ENCODE results near the gene AHCYL2.

Gene AHCYL2

GRCh38 chr7:129225931-129226572, 1.2 kb downstream of the AHCYL2 start:
- Histone ChIP-seq H3K4me3 (ENCODE audit: low read length) (peak overlapping the region; percentile 91), H3K9me3 (ENCODE audit: control insufficient read depth, insufficient read depth, low read length) (no peaks in the 10 kb centered on the region), H3K36me3 (ENCODE audit: control insufficient read depth, low read length) (no peaks in the 10 kb centered on the region), H3K4me2 (ENCODE audit: low read length) (peak overlapping the region; percentile 94), H3K9me2 (replicated peaks; ENCODE audit: control insufficient read depth, low read length) (no peaks in the 10 kb centered on the region), H3F3A (ENCODE audit: control insufficient read depth, insufficient read depth) (peaks cover 3% of the 10 kb centered on the region; the same call in 1 of the 2 replicates), H4K20me1 (ENCODE audit: control insufficient read depth, insufficient read depth, low read depth, low read length) (no peaks in the 10 kb centered on the region), H3K4me1 (ENCODE audit: control insufficient read depth, low read length) (peaks cover 33% of the 10 kb centered on the region), H3K79me2 (ENCODE audit: control insufficient read depth, low read length) (peaks cover 23% of the 10 kb centered on the region), H3K27me3 (ENCODE audit: control insufficient read depth, low read length) (no peaks in the 10 kb centered on the region), H3K27ac (ENCODE audit: low read depth, low read length) (no peak overlapping the region)
- no peak for TF ChIP-seq EZH2phosphoT487 (IDR thresholded peaks at IDR 0.05; ENCODE audit: borderline replicate concordance, low read length)
- TF ChIP-seq, protein P1, sequence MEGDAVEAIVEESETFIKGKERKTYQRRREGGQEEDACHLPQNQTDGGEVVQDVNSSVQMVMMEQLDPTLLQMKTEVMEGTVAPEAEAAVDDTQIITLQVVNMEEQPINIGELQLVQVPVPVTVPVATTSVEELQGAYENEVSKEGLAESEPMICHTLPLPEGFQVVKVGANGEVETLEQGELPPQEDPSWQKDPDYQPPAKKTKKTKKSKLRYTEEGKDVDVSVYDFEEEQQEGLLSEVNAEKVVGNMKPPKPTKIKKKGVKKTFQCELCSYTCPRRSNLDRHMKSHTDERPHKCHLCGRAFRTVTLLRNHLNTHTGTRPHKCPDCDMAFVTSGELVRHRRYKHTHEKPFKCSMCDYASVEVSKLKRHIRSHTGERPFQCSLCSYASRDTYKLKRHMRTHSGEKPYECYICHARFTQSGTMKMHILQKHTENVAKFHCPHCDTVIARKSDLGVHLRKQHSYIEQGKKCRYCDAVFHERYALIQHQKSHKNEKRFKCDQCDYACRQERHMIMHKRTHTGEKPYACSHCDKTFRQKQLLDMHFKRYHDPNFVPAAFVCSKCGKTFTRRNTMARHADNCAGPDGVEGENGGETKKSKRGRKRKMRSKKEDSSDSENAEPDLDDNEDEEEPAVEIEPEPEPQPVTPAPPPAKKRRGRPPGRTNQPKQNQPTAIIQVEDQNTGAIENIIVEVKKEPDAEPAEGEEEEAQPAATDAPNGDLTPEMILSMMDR (IDR thresholded peaks at IDR 0.05; ENCODE audit: low read depth, low read length, poor library complexity, severe bottlenecking), result no peak

DNA sequence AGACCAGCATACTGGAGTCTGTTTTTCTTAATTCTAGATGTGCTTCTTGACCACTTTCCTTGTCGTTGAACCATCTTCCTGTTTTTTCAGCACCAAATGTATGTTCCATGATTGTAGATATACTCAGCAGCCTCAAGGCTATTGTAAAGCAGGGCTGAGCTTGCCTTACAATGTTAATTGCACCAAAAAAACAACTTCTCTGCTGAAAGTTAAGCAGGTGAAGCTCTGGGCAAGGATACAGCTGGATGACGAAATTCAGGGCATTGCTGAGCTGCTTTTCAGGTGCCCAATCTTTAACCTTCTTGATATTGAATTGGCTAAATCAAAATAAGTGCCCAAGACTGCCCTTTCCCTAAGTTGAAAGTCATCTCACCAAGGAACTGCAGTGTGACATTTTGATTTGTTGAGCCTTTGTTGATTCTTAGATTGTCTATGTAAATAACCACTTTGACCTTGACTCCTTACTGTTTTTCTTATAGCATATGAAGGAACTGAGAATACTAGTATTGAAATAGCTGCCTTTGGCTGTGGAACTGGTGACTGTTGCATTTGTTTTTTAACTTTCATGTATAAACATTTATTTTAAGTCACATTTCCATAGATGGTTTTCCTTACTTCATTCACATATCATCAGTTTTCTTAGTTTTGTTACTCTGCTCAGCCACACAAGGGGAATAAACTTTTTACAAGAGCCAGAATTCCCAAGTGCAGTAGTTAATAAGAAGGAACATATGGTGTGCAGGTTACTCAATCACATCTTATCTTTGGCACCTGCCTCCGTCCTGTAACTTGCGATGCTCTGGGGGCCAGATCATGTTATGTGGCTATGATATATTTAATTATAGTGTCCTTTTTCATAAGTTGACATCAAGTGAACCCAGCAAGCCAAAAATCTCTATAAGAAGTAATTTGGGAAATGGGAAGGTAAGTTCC, 3.1 kb downstream of the AHCYL2 start:
- Histone ChIP-seq H3K36me3 (ENCODE audit: control insufficient read depth, low read length) (no peaks in the 10 kb centered on the region), H3K9me3 (ENCODE audit: control insufficient read depth, insufficient read depth, low read length) (no peaks in the 10 kb centered on the region), H3K4me1 (ENCODE audit: control insufficient read depth, low read length) (peaks cover 22% of the 10 kb centered on the region), H3K27ac (ENCODE audit: low read depth, low read length) (no peak overlapping the region), H3K27me3 (ENCODE audit: control insufficient read depth, low read length) (no peaks in the 10 kb centered on the region), H3K4me3 (ENCODE audit: low read length) (no peak overlapping the region), H4K20me1 (ENCODE audit: control insufficient read depth, insufficient read depth, low read depth, low read length) (0 out of 2 replicates have a peak, but pooled peaks cover 3% of the 10 kb centered on the region), H3K79me2 (ENCODE audit: control insufficient read depth, low read length) (peaks cover 23% of the 10 kb centered on the region), H3K9me2 (replicated peaks; ENCODE audit: control insufficient read depth, low read length) (no peaks in the 10 kb centered on the region), H3F3A (ENCODE audit: control insufficient read depth, insufficient read depth) (peaks cover 3% of the 10 kb centered on the region; the same call in 1 of the 2 replicates), H3K4me2 (ENCODE audit: low read length) (no peak overlapping the region)
- TF ChIP-seq, protein P1 (IDR thresholded peaks at IDR 0.05; ENCODE audit: low read depth, low read length, poor library complexity, severe bottlenecking), result no peak
- no peak for TF ChIP-seq EZH2phosphoT487 (IDR thresholded peaks at IDR 0.05; ENCODE audit: borderline replicate concordance, low read length)

DNA sequence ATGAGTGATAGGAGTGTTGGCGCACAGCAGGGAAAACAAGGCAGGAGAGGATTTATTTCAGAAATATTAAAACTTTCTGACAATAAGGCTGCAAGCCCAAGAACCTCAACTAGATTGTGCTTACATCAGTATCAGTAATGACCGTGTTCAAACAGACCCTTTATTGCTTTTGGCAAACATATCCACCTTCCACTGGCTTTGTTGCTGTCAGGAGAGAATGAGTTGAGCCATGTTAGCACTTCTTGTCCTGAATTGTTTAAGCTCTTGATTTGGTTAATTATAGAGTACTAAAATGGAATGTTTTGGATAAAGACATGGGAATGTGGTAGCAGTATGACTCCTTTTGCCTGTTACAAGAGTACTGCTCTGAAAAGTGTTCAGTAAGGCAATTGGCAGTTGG, 3.8 kb downstream of the AHCYL2 start:
- Histone ChIP-seq H3K4me3 (ENCODE audit: low read length) (no peak overlapping the region), H3K9me3 (ENCODE audit: control insufficient read depth, insufficient read depth, low read length) (no peaks in the 10 kb centered on the region), H3K36me3 (ENCODE audit: control insufficient read depth, low read length) (no peaks in the 10 kb centered on the region), H3K79me2 (ENCODE audit: control insufficient read depth, low read length) (peaks cover 23% of the 10 kb centered on the region), H3K4me2 (ENCODE audit: low read length) (no peak overlapping the region), H3K27me3 (ENCODE audit: control insufficient read depth, low read length) (no peaks in the 10 kb centered on the region), H4K20me1 (ENCODE audit: control insufficient read depth, insufficient read depth, low read depth, low read length) (0 out of 2 replicates have a peak, but pooled peaks cover 3% of the 10 kb centered on the region), H3F3A (ENCODE audit: control insufficient read depth, insufficient read depth) (peaks cover 3% of the 10 kb centered on the region; the same call in 1 of the 2 replicates), H3K9me2 (replicated peaks; ENCODE audit: control insufficient read depth, low read length) (no peaks in the 10 kb centered on the region), H3K27ac (ENCODE audit: low read depth, low read length) (no peak overlapping the region), H3K4me1 (ENCODE audit: control insufficient read depth, low read length) (peaks cover 20% of the 10 kb centered on the region)
- TF ChIP-seq, protein P1 (IDR thresholded peaks at IDR 0.05; ENCODE audit: low read depth, low read length, poor library complexity, severe bottlenecking), result no peak
- TF ChIP-seq EZH2phosphoT487 (IDR thresholded peaks at IDR 0.05; ENCODE audit: borderline replicate concordance, low read length), result no peak
